ENCODE results near the gene ATL2.
"Not testable (repeated sequence)": the region's sequence is repeated elsewhere in the genome, so short reads cannot be mapped to it uniquely, and the experiment has no call there.

ATL2 gene

DNA sequence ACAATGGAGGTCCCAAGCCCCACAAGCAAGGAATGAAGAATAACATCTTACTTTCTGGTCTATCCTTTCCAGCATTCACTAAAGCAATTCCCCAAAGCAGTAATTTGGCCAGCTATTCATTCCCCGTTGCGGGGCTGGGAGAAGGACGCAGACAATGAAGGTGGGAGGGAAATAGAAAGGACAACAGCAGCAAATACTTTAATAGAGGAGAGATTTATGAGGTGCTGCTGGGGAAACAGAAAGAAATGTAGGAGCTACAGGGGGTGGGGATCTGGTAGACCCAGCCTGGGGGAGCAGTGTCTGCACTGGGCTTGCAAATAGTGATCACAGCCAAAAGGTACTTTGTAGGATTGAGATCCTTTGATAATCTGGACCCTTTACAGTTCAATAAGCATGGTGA, 13.9 kb upstream of the ATL2 start:
- DNase-seq (ENCODE audit: low spot score) = no peak

GRCh38 chr2:38387887-38388286, 10.8 kb upstream of the ATL2 start:
- DNase-seq (ENCODE audit: low spot score) = no peak

DNA sequence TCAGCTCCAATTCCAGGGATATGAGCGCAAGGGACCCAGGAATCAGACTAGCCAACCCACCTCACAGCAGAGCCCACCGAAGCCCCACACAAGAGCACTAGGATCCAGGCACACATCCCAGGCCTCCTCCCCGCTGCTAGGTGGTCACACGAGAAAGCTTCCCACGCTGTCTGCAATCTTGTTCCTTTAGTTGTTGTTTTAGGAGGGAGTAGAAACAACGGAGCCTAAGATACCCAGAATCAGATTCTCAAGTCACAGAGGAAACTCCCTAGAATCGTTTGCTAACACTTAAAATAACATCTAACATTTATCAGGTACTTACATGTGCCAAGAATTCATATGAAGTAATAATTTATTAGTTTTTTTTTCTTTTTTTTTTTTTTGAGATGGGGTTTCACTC, 9.7 kb upstream of the ATL2 start:
- no peak for DNase-seq (ENCODE audit: low spot score)

- no peak for DNase-seq (ENCODE audit: low spot score)
Observed at GRCh38 chr2:38386377-38386776, 9.3 kb upstream of the ATL2 start.

- DNase-seq (ENCODE audit: low spot score) = no peak
Observed at GRCh38 chr2:38384338-38384737, 7.3 kb upstream of the ATL2 start.

DNA sequence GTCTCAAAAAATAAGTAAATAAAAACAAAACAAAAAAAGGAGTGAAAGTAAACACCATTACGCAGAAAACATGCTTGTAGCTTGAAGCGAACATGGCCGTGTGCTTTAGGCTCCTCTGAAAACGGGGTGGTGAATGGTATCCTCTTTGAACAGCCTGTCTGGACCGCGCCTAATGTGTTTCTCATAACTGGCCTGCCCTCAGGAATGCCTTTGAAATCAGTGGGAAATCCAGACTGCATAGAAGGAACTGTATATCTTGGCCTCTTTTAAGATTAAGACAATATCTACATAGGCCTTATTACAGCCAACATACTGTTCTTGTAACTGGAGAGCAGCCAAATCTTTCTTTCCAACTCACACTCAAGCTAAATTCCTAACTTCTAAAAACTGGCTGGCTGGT, 6.7 kb upstream of the ATL2 start:
- DNase-seq (ENCODE audit: low spot score) = not testable (repeated sequence)

- no peak for DNase-seq (ENCODE audit: low spot score)
Observed at GRCh38 chr2:38381381-38382143, 4.5 kb upstream of the ATL2 start.

DNA sequence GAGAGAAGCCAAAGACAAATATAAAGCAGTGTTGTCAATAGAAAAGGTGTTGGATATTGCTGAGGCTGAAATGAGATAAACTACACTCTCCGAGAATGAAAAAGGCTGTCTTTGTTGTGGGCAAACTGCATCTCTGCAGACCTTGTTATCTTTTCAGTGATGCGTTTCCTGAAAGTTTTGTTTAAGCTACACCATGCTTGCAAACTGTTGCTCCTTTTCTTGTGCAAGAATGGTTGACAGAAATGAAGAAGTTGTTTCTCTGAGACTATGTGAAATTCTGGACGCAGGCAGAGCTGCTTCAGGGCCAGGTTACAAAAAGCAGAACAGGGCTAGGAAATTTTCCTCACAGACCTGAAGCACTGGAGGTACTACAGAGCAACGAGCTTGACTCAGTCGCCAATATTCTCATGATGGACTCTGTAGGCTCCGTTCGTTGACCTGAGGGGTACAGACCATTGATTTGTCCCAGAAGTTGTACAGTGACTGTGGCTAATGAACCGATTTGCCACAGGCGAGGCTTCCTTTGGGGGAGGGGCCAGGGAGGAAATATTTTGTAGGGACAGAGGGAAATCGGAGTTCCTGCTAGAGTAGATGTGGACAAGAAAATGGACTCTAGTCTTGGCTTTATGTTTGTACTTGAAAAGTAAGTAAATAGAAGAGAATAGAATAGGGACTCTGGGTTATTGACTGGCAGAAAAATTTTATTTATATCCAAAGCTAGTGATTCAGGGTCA, 3.5 kb upstream of the ATL2 start:
- no peak for DNase-seq (ENCODE audit: low spot score)

- peak; percentile 83 for DNase-seq (ENCODE audit: low spot score)
Observed at GRCh38 chr2:38376346-38377049, 575 bp downstream of the ATL2 start.

DNA sequence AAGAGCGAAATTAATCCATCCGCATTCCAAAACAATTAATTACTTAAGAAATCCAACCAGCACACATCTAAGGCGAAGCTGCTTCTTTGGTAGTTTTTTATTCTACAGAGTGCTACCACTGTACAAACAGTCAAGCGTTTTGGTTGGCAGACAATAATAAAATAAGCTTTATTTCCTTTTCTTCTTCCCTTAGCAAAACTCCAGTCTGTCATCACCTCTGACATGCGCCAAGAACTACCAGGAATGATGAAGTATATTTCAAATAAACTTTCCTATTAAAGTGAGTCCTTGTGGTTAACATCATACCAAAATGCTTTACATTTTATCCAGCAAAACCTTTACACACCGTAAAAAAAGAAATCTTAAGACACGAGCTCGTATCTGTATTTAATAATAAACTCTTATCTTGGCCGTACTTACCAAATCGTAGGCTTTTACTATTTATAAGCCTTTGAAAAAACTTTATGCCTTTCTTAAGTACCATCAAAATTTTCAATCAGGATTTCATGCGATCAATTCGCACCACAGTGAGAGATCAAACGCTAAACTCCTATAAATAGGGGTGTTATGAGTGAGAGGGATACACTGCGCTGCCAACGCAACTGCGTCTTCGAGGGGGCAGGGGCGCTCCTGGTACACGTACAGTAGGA, 1.3 kb downstream of the ATL2 start:
- DNase-seq (ENCODE audit: low spot score) = no peak

DNA sequence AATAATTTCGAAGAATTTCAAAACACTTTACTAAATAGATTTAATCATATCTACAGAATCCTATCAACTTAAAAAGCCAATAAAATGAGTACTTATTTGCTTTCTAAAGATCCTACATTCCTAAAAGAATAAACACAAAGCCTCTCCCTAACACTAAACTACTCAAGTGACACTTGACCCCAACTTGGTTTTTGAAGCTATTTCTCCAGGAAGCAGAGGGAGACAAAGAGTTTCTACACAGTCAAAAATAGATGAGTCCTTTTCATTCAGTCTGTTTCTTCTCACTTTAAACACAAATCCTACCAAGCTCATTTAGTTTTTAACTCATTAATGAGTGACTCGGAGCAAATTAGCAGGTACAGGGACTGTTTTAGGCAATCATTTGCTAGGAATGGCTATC, 2.1 kb downstream of the ATL2 start:
- no peak for DNase-seq (ENCODE audit: low spot score)

- DNase-seq (ENCODE audit: low spot score) = no peak
Observed at GRCh38 chr2:38371235-38371634, 5.8 kb downstream of the ATL2 start.

DNA sequence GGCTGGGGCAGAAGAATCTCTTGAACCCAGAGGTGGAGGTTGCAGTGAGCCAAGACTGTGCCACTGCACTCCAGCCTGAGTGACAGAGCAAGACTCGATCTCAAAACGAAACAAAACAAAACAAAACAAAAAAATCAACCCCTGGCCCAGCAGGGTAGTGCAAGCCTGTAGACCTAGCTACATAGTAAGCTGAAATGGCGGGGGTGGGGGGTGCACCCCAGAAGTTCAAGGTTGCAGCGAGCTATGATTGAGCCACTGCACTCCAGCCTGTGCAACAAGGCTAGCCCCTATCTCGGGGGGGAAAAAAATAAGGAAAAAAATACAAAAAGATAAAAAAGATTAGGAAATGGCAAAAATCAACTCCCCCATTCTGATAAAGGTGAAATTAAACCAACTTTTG, 6.4 kb downstream of the ATL2 start:
- DNase-seq (ENCODE audit: low spot score) = no peak

GRCh38 chr2:38362232-38362631, 14.8 kb downstream of the ATL2 start:
- DNase-seq (ENCODE audit: low spot score) = no peak

- DNase-seq (ENCODE audit: low spot score) = no peak
Observed at GRCh38 chr2:38360177-38360576, 16.9 kb downstream of the ATL2 start.

- DNase-seq (ENCODE audit: low spot score) = no peak
Observed at GRCh38 chr2:38353402-38353801, 23.7 kb downstream of the ATL2 start.

- DNase-seq (ENCODE audit: low spot score) = no peak
Observed at GRCh38 chr2:38352336-38352735, 24.7 kb downstream of the ATL2 start.

DNA sequence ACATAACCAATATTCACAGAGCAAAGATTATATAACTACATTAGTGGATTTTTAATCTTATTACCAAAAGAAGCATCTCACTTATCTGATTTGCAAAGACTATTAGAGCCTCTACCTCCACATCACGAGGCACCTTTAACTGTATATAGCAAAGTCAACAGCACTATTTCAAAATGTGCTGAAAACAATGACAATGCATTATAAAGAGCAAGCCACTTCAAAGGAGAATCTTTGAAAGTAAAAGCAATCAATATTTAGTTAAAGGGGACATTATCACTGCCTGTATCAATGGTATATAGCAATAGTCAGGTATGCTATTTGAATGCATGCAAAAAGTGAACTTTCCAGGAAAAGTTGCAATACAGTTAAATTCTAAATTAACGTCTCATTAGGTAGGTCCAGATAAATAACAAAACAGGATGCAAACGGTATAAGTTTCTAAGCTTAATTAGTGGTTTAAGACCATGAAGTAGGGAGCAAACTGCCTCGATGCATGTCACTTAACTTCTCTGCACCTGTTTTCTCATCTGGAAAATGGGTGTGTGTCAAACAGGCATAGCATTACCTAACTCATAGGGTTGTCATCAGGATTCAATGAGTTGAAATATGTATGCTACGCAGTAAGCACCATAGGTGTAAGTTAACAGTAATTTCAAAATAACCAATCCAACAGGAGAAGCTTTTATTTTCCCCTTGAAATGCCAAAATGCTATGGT, 31.6 kb downstream of the ATL2 start:
- DNase-seq (ENCODE audit: low spot score) = no peak

DNA sequence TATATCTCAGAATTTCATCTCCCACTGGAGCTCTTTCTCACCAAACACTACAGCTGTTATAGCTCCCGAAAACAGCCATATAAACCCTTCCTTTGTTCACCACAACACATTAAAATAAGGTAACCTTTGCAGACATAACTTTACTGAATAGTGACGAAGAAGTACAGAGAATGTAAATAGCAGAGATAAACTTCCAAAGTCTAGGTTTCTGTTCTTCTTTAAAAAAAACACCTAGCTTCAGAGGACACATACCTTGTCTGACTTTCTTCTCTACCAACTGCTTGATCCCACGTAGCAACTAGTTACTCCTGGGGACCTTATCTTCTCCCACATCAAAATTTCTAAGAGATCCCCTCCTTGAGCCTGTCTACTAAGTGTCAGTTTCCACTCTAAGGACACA, 32.3 kb downstream of the ATL2 start:
- DNase-seq (ENCODE audit: low spot score) = no peak

DNA sequence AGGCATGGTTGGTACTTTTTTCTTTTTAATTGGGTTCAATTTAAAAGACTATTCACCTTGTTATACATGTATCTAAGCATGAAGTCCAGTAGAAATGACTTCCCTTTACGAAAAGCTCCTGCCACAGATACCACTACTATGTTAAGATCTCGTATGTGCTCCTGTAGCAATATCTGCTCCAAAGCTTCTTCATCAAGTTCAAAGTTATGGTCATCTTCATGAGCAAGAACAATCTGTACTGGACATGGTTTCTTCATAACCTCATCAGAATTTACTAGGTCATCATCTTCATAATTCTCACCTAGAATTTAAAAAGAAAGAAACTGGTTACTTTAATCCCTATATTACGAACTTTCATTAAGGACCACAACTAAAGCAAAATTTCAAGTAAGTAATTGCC, 33.9 kb downstream of the ATL2 start:
- DNase-seq (ENCODE audit: low spot score) = no peak

- no peak for DNase-seq (ENCODE audit: low spot score)
Observed at GRCh38 chr2:38336621-38337020, 40.5 kb downstream of the ATL2 start.

DNA sequence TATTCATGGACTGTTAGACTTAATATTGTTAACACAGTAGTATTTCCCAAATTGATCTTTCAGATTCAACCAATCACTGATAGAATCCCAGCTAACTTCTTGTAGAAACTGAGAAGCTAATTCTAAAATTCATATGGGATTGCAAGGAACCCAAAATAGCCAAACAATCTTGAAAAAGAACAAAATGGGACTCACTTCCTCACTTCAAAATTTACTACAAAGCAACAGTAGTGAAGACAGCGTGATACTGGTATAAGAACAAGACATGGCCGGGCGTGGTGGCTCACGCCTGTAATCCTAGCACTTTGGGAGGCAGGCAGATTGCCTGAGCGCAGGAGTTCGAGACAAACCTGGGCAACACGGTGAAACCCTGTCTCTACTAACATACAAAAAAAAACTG, 46.3 kb downstream of the ATL2 start:
- DNase-seq (ENCODE audit: low spot score) = no peak
